ENCODE results near the gene PTGFRN. TPM values are rescaled to one million over a fixed set of nuclear protein-coding genes. Genes with fewer than 3 reads are reported as not detected.

PTGFRN gene
- total and polyA plus RNA-seq, 2 of the 4 experiments (the other 2 are of a cell fraction), result 0.90 to 1.1 TPM

DNA sequence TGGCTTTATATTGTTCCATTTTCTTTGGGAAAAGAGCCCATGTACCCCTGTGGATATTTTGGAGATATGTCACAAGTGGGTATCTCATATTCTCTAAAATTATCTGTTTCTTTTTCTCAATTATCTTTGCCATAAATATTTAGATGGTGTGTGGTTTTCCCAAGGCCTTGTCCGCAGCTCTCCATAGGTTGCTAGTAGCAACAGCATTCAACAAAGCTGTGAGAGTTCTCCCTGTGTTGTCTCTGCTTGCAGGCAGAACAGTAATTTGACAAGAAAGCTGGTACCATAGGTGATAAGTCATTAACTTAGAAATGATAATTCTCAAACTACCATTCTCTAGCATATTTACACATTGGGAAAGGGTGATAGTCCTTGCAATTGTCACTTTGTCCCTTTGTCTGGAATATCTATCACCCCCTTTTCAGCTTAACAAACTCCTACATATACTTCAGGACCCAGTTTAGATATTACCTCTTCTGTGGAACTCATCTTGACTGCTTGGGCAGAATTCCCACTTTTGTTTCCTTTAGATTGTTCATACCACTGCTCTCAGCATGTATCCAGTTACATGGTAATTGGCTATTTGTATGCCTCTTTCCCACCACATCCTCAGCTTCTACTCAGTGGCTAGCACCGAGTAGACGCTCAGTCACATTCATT is 100.7 kb downstream of the PTGFRN start:
- dilution Hi-C loops (cut with HindIII; ENCODE audit: low sequenced_read_pairs, unreplicated experiment) (no loop called here), in situ Hi-C loops (cut with MboI; ENCODE audit: low sequenced_read_pairs) (no loop called here), intact Hi-C loops (cut with micrococcal nuclease) (no loop called here)
- Histone ChIP-seq H2BK15ac (ENCODE audit: low read depth, low read length) (no peak overlapping the region), H3K27ac (ENCODE audit: insufficient read depth, low read length) (no peak overlapping the region), H3K9me3 (ENCODE audit: control insufficient read depth, insufficient read depth, low read length) (no peaks in the 10 kb centered on the region), H4K20me1 (ENCODE audit: insufficient read depth, low read length) (no peaks in the 10 kb centered on the region), H2AK9ac (replicated peaks; ENCODE audit: low read depth, low read length, poor library complexity) (no peak overlapping the region), H2AK5ac (ENCODE audit: low read depth, low read length) (no peak overlapping the region), H3K4me1 (ENCODE audit: control insufficient read depth, insufficient read depth, low read length) (no peaks in the 10 kb centered on the region), H3K9ac (ENCODE audit: low read depth, low read length) (no peak overlapping the region), H2BK120ac (ENCODE audit: low read depth, low read length) (no peak overlapping the region), H3K4me3 (ENCODE audit: insufficient read depth, low read depth, low read length) (no peak overlapping the region), H3K4ac (ENCODE audit: low read depth, low read length) (no peak overlapping the region), H3K79me1 (ENCODE audit: low read depth in 1 of 2, low read length in 2 of 2) (no peaks in the 10 kb centered on the region), H2BK20ac (ENCODE audit: low read depth, low read length) (no peak overlapping the region), H3K23ac (ENCODE audit: low read depth, low read length) (no peak overlapping the region), H3K18ac (ENCODE audit: low read depth, low read length) (no peak overlapping the region), H4K5ac (ENCODE audit: low read depth, low read length) (no peak overlapping the region), H3K9me1 (ENCODE audit: insufficient read depth, low read length) (no peaks in the 10 kb centered on the region), H4K8ac (ENCODE audit: low read depth in 2 of 2, low read length in 2 of 2) (no peak overlapping the region), H3K27me3 (ENCODE audit: control insufficient read depth, insufficient read depth, low read length) (no peaks in the 10 kb centered on the region), H4K91ac (ENCODE audit: insufficient read depth, low read depth, low read length) (no peak overlapping the region), H3K14ac (replicated peaks; ENCODE audit: low read depth, low read length) (no peak overlapping the region), H3K56ac (ENCODE audit: extremely low read depth, insufficient read depth, low read length) (no peak overlapping the region), H3K4me2 (ENCODE audit: low read depth, low read length) (no peak overlapping the region), H2BK5ac (ENCODE audit: low read depth, low read length, poor library complexity, severe bottlenecking) (no peak overlapping the region), H2AFZ (replicated peaks; ENCODE audit: low read length, poor library complexity) (no peak overlapping the region), H3K36me3 (ENCODE audit: control insufficient read depth, insufficient read depth, low read length) (no peaks in the 10 kb centered on the region)
- ChIA-PET CTCF (no interaction called here), POLR2A (ENCODE audit: unreplicated experiment) (no interaction called here)
- TF ChIP-seq NFE2L2 (IDR thresholded peaks at IDR 0.05; ENCODE audit: low read depth, low read length) (no peak), RAD21 (IDR thresholded peaks at IDR 0.05; ENCODE audit: low read length) (no peak), BHLHE40 (IDR thresholded peaks at IDR 0.05; ENCODE audit: low read depth, low read length) (no peak), RFX5 (IDR thresholded peaks at IDR 0.05; ENCODE audit: low read depth, low read length) (no peak)
- TF ChIP-seq, protein P1, sequence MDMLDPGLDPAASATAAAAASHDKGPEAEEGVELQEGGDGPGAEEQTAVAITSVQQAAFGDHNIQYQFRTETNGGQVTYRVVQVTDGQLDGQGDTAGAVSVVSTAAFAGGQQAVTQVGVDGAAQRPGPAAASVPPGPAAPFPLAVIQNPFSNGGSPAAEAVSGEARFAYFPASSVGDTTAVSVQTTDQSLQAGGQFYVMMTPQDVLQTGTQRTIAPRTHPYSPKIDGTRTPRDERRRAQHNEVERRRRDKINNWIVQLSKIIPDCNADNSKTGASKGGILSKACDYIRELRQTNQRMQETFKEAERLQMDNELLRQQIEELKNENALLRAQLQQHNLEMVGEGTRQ (IDR thresholded peaks at IDR 0.05; ENCODE audit: low read depth, low read length), result no peak
- no CpG with 5 or more reads among the region's 3 CpGs for WGBS, 2 experiments (ENCODE audit: extremely low coverage in 2 of 2, insufficient read length in 1 of 2)
- ATAC-seq (ENCODE audit: low read depth) (no peak), DNase-seq (no peak)
- no TSS peak for BruUV-seq (replicated peaks)
